HepG2 (cell line): ENCODE measurements around the gene PADI4. TPM values are rescaled to one million over a fixed set of nuclear protein-coding genes. Genes with fewer than 3 reads are reported as not detected.

Experiments
- ATAC-seq: fragments of 200-7000 bp; cut with Tn5 transposase; 3 replicates; pipeline ENCODE4 v1.9.1; 2020; ENCODE audit warnings: mild to moderate bottlenecking, moderate library complexity
- BruUV-seq: library from RNA; stranded (reverse); fragments of 400-500 nt; replicated peaks from 2 replicates; lab custom pipeline; 2021; lab: Mats Ljungman, UMichigan
- CTCF ChIA-PET: fragments of 300-600 bp; formaldehyde crosslinking; extraction: SDS; loops from one replicate; lab custom pipeline; 2021; ENCODE audit warnings: low total read pairs, inconsistent platforms, low intra/inter-chr PET ratio; lab: Yijun Ruan, JAX
- POLR2A ChIA-PET: fragments of 350-600 bp; sonication (Branson Sonifier 250); formaldehyde crosslinking; loops from one replicate; lab custom pipeline; 2020; ENCODE audit warnings: antibody characterized with exemption, inconsistent platforms; lab: Yijun Ruan, JAX
- DNase-seq: peaks from one replicate; pipeline ENCODE4 v3.0.0-alpha.2; 2015; ENCODE audit warnings: low spot score
- FAIRE-seq: peaks from 3 replicates; lab custom pipeline; 2011; peaks lifted over from hg19 to GRCh38; lab: Jason Lieb, UNC
- H2AFZ ChIP-seq: one replicate; pipeline ENCODE4 v1.6.1; 2011; ENCODE audit warnings: low read length, inconsistent platforms
- H3K27ac ChIP-seq: fragments of 300-600 bp; 3 replicates; pipeline ENCODE4 v1.8.0; 2011; ENCODE audit warnings: mixed run types, mild to moderate bottlenecking, mixed read lengths, low read length, inconsistent platforms; ENCODE audit not compliant: insufficient read depth; ENCODE audit errors: extremely low read length
- H3K27me3 ChIP-seq, 2 experiments: fragments of 200-600 bp in 1 of 2; 2 replicates in 1 of 2; 3 replicates in 1 of 2; pipeline versions ENCODE4 v1.6.0 to v1.8.0; 2011; ENCODE audit warnings: low read length in 2 of 2, mild to moderate bottlenecking in 2 of 2, moderate library complexity in 2 of 2, inconsistent platforms in 1 of 2; ENCODE audit not compliant: insufficient read depth in 2 of 2, control insufficient read depth in 1 of 2
- H3K36me3 ChIP-seq, 2 experiments: fragments of 200-600 bp in 1 of 2; replicated peaks in 1 of 2; 2 replicates in 1 of 2; 3 replicates in 1 of 2; pipeline versions ENCODE4 v1.5.1 to v1.8.0; 2011; ENCODE audit warnings: low read length in 2 of 2, inconsistent platforms in 1 of 2; ENCODE audit not compliant: insufficient read depth in 2 of 2, control insufficient read depth in 1 of 2
- H3K4me1 ChIP-seq: 2 replicates; pipeline ENCODE4 v1.5.1; 2012; ENCODE audit warnings: low read length, inconsistent platforms; ENCODE audit not compliant: insufficient read depth
- H3K4me2 ChIP-seq: 2 replicates; pipeline ENCODE4 v1.6.0; 2011; ENCODE audit warnings: low read depth, low read length, inconsistent platforms
- H3K4me3 ChIP-seq, 3 experiments: fragments of 200-600 bp in 1 of 3; sonication (generic), shearing (Covaris generic) in 1 of 3; replicated peaks in 1 of 3; 2 replicates each; pipeline ENCODE4 v1.5.1; 2011 to 2016; ENCODE audit warnings: low read length in 3 of 3, inconsistent platforms in 2 of 3, low read depth in 2 of 3, mild to moderate bottlenecking in 2 of 3, control low read depth in 1 of 3, mixed read lengths in 1 of 3; ENCODE audit not compliant: insufficient read depth in 1 of 3
- H3K79me2 ChIP-seq: one replicate; pipeline ENCODE4 v1.6.1; 2011; ENCODE audit warnings: low read length, inconsistent platforms; ENCODE audit not compliant: insufficient read depth
- H3K9ac ChIP-seq: 2 replicates; pipeline ENCODE4 v1.6.0; 2011; ENCODE audit warnings: mild to moderate bottlenecking, low read depth, low read length, inconsistent platforms; ENCODE audit not compliant: insufficient read depth
- H3K9me3 ChIP-seq: 2 replicates; pipeline ENCODE4 v1.5.1; 2012; ENCODE audit warnings: mild to moderate bottlenecking, low read length
- H4K20me1 ChIP-seq: 2 replicates; pipeline ENCODE4 v1.6.0; 2011; ENCODE audit warnings: inconsistent platforms, mild to moderate bottlenecking, low read length, moderate library complexity; ENCODE audit not compliant: insufficient read depth
- CREB1 ChIP-seq, 2 experiments: fragments of 450-650 bp in 1 of 2; IDR thresholded peaks; 2 replicates each; pipeline ENCODE4 v1.6.1; 2016 to 2017; ENCODE audit warnings: control low read depth in 1 of 2, mild to moderate bottlenecking in 1 of 2, missing compliant biosample characterization in 1 of 2, missing genetic modification characterization in 1 of 2
- MAFF ChIP-seq: IDR thresholded peaks from 2 replicates; pipeline ENCODE4 v1.6.1; 2011; ENCODE audit warnings: low read depth, low read length, improper control_type of control experiment
- MAFK ChIP-seq, 2 experiments: IDR thresholded peaks in 1 of 2; conservative IDR thresholded peaks in 1 of 2; 2 replicates each; pipeline ENCODE4 v1.6.1; 2011; ENCODE audit warnings: improper control_type of control experiment in 2 of 2, low read length in 2 of 2
- NFE2L2 ChIP-seq: fragments of 150-350 bp; IDR thresholded peaks from 2 replicates; pipeline ENCODE4 v1.6.1; 2014; ENCODE audit warnings: low read length
- PCBP1 ChIP-seq: fragments of 200-400 bp; formaldehyde crosslinking; IDR thresholded peaks from 2 replicates; pipeline ENCODE4 v1.6.1; 2017; ENCODE audit warnings: mild to moderate bottlenecking, low read depth, low read length, borderline replicate concordance
- ZNF326 ChIP-seq: sonication (generic); formaldehyde crosslinking; IDR thresholded peaks from 2 replicates; pipeline ENCODE4 v1.4.0; 2020; ENCODE audit warnings: missing genetic modification reagents, borderline replicate concordance
- WGBS: methylation state at CpG from one replicate; pipeline ENCODE4 v1.1.6; 2017; ENCODE audit warnings: low lambda C conversion rate; 5-methylcytosine and 5-hydroxymethylcytosine counted together
- in situ Hi-C: cut with HindIII; loops from 2 replicates; pipeline ENCODE4 v1.10.0; 2017; ENCODE audit warnings: low pct_unique_long_range_greater_than_20kb; ENCODE audit not compliant: extremely low pct_ligation_motif_present
- intact Hi-C: fragments of 100-400 bp; cut with micrococcal nuclease; formaldehyde crosslinking; loops from one replicate; pipeline ENCODE4 v1.10.0; 2022; ENCODE audit not compliant: unreplicated experiment
- polyA plus RNA-seq, 8 experiments: library from polyadenylated mRNA; depleted of rRNA in 3 of 8; stranded (reverse) in 7 of 8; unstranded in 1 of 8; fragments of >200 nt; fragmentation: Illumina TruSeq in 4 of 8; extraction: Trizol in 4 of 8; gene quantifications; 2 replicates each; pipeline versions ENCODE4 v1.2.1 to v1.2.3, GENCODE V29; 2011 to 2016; ENCODE audit warnings: low read depth in 4 of 8, missing spikeins in 1 of 8, mixed read lengths in 1 of 8; ENCODE audit not compliant: insufficient read depth in 1 of 8
- total RNA-seq, 5 experiments: library from RNA; depleted of rRNA; stranded (reverse); fragments of >200 nt; fragmentation: Illumina TruSeq; extraction: Trizol; gene quantifications; 2 replicates each; pipeline ENCODE4 v1.2.3, GENCODE V29; 2016; ENCODE audit warnings: low read depth in 1 of 5

PADI4 gene
- total and polyA plus RNA-seq, 2 of the 13 experiments (the other 11 are each of a cell fraction or from before 2014, with no cell fraction given) = 0.04 TPM

GRCh38 chr1:17347769-17348592, 40.0 kb downstream of the PADI4 start:
- Histone ChIP-seq H4K20me1 (0 out of 2 replicates have a peak, but pooled peaks cover 4% of the 10 kb centered on the region), H3K27me3 (peaks cover 0 to 3% of the 10 kb centered on the region in 2 experiments; a peak in 2 of 5 replicates), H3K36me3 (no peaks in the 10 kb centered on the region), H3K9ac (no peak overlapping the region), H3K4me2 (no peak overlapping the region), H3K79me2 (no peaks in the 10 kb centered on the region), H2AFZ (no peak overlapping the region), H3K9me3 (no peaks in the 10 kb centered on the region), H3K4me3 (no peak overlapping the region), H3K4me1 (no peaks in the 10 kb centered on the region), H3K27ac (no peak overlapping the region)
- POLR2A ChIA-PET = interaction anchor here (0.6 kb wide), 1 partner anchor 240 kb away, joined by 3 read pairs; no protein-coding TSS in a partner anchor
- ATAC-seq (no peak), DNase-seq (no peak), FAIRE-seq (no peak)
- BruUV-seq = no TSS peak
- TF ChIP-seq CREB1 (IDR thresholded peaks at IDR 0.05) = peak; percentile 54
- TF ChIP-seq CREB1 (CRISPR knock-in tag; IDR thresholded peaks at IDR 0.05) = no peak
- TF ChIP-seq PCBP1 = no peak
- TF ChIP-seq MAFF = peak; percentile 64
- peak; percentile 72 for TF ChIP-seq NFE2L2
- no peak for TF ChIP-seq ZNF326 (CRISPR knock-in tag)
- TF ChIP-seq MAFK (conservative IDR thresholded peaks at IDR 0.05 in 1 of 2, IDR thresholded peaks at IDR 0.05 in 1 of 2; ENCODE audit: low read length in 2 of 2) = peak; percentile 52 to 75
- in situ Hi-C loops = no loop called here
- intact Hi-C loops = no loop called here
- WGBS = 71% methylated on average over 16 of the region's 19 CpGs
- CTCF ChIA-PET = no interaction called here
